ENCODE measurements around the gene ANGPTL1. TPM values are rescaled to one million over a fixed set of nuclear protein-coding genes. Genes with fewer than 3 reads are reported as not detected.

Gene ANGPTL1
- total RNA-seq, 1 donor from 2014 or later, result 7.5 TPM

DNA sequence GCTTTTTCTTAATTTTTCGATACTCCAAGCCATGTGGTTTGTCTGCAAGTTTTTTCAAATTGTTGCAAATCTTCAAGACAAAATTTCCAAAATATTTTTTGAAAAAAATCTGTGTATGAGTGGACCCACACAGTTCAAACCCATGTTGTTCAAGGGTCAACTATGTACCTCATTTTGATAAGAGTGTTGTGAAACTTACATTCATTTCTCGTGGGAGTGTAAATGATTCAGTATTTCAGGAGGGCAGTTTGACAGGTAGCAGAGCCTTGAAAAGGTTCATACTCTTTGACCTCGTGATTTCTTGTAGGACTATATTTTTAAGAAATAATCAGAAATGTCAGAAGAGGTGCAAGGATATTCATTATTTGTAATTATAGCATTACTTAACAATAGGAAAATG is 68.0 kb downstream of the ANGPTL1 start:
- no peak for ATAC-seq (ENCODE audit: poor library complexity)
- intact Hi-C loops (cut with DNase I), result no loop called here
- no peak for DNase-seq

Other genes starting within 250 kb of the ANGPTL1 start
- 13.8 TPM for gene RALGPS2, start 145.8 kb downstream of the ANGPTL1 start, total RNA-seq
- gene FAM20B, start 154.8 kb upstream of the ANGPTL1 start, total RNA-seq, result 50.2 TPM
- 10.1 TPM for gene TOR3A, start 211.0 kb upstream of the ANGPTL1 start, total RNA-seq